Measurements from ENCODE around the gene INTS15.

GRCh38 chr7:6634021-6634420 lies 44.2 kb downstream of the INTS15 start:
- no peak for TF ChIP-seq EZH2 (IDR thresholded peaks at IDR 0.05; ENCODE audit: low read length, unreplicated experiment)
- TF ChIP-seq, protein P1, sequence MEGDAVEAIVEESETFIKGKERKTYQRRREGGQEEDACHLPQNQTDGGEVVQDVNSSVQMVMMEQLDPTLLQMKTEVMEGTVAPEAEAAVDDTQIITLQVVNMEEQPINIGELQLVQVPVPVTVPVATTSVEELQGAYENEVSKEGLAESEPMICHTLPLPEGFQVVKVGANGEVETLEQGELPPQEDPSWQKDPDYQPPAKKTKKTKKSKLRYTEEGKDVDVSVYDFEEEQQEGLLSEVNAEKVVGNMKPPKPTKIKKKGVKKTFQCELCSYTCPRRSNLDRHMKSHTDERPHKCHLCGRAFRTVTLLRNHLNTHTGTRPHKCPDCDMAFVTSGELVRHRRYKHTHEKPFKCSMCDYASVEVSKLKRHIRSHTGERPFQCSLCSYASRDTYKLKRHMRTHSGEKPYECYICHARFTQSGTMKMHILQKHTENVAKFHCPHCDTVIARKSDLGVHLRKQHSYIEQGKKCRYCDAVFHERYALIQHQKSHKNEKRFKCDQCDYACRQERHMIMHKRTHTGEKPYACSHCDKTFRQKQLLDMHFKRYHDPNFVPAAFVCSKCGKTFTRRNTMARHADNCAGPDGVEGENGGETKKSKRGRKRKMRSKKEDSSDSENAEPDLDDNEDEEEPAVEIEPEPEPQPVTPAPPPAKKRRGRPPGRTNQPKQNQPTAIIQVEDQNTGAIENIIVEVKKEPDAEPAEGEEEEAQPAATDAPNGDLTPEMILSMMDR (conservative IDR thresholded peaks at IDR 0.05; ENCODE audit: low read depth, low read length), result no peak
- no peak for TF ChIP-seq EZH2phosphoT487 (IDR thresholded peaks at IDR 0.05; ENCODE audit: borderline replicate concordance, low read length)

Measured in PC-3 (cell line).